HEK293 (cell line): ENCODE results near the gene RND2.
A peak's percentile ranks its signal among the peaks of the same experiment; 100 is the strongest.

Experiments used
- CTCF ChIA-PET: fragments of 350-600 bp; formaldehyde crosslinking; extraction: SDS; loops from one replicate; lab custom pipeline; 2021; ENCODE audit warnings: antibody characterized with exemption; lab: Yijun Ruan, JAX
- POLR2A ChIA-PET: fragments of 300-600 bp; formaldehyde crosslinking; extraction: SDS; loops from one replicate; lab custom pipeline; 2020; ENCODE audit warnings: antibody characterized with exemption, inconsistent platforms; lab: Yijun Ruan, JAX
- H3K27ac ChIP-seq: fragments of 200-500 bp; sonication (Bioruptor generic); 2 replicates; pipeline ENCODE4 v1.5.1; 2014; ENCODE audit warnings: low read depth, low read length, control low read depth, inconsistent platforms; ENCODE audit errors: extremely low read depth
- H3K36me3 ChIP-seq, 2 experiments: fragments of 200-500 bp in 1 of 2; sonication (Bioruptor generic) in 1 of 2; 1 replicate in 1 of 2; 2 replicates in 1 of 2; pipeline ENCODE4 v1.5.1; 2014 to 2017; ENCODE audit warnings: inconsistent platforms in 2 of 2, low read length in 2 of 2; ENCODE audit not compliant: control insufficient read depth in 2 of 2, insufficient read depth in 1 of 2
- H3K4me1 ChIP-seq: fragments of 200-500 bp; sonication (Bioruptor generic); 2 replicates; pipeline ENCODE4 v1.5.1; 2014; ENCODE audit warnings: mild to moderate bottlenecking, low read length, inconsistent platforms; ENCODE audit not compliant: control insufficient read depth, insufficient read depth
- H3K4me3 ChIP-seq: 2 replicates; pipeline ENCODE4 v1.5.1; 2011; ENCODE audit warnings: low read depth, mild to moderate bottlenecking, control low read depth, low read length, moderate library complexity
- H3K9me3 ChIP-seq: fragments of 200-500 bp; sonication (Bioruptor generic); 2 replicates; pipeline ENCODE4 v1.5.1; 2014; ENCODE audit warnings: low read depth, low read length, inconsistent platforms; ENCODE audit not compliant: control insufficient read depth, insufficient read depth
- GLIS2 ChIP-seq: fragments of 450-650 bp; formaldehyde crosslinking; IDR thresholded peaks from 2 replicates; pipeline ENCODE4 v1.5.1; 2016; ENCODE audit warnings: missing biosample characterization, missing genetic modification characterization
- KLF10 ChIP-seq: fragments of 450-650 bp; IDR thresholded peaks from 2 replicates; pipeline ENCODE4 v1.5.1; 2018; ENCODE audit warnings: missing biosample characterization, mild to moderate bottlenecking, missing genetic modification characterization
- ZBTB11 ChIP-seq: fragments of 450-650 bp; formaldehyde crosslinking; conservative IDR thresholded peaks from 2 replicates; pipeline ENCODE4 v1.5.1; 2016; ENCODE audit warnings: low read depth, missing biosample characterization, missing genetic modification characterization
- ZBTB7A ChIP-seq: fragments of 450-650 bp; formaldehyde crosslinking; IDR thresholded peaks from 2 replicates; pipeline ENCODE4 v1.5.1; 2016; ENCODE audit warnings: low read depth, missing biosample characterization, missing genetic modification characterization
- ZFHX2 ChIP-seq: fragments of 450-650 bp; formaldehyde crosslinking; conservative IDR thresholded peaks from 2 replicates; pipeline ENCODE4 v1.5.1; 2016; ENCODE audit warnings: missing biosample characterization, missing genetic modification characterization
- ZFP3 ChIP-seq: fragments of 450-650 bp; formaldehyde crosslinking; IDR thresholded peaks from 2 replicates; pipeline ENCODE4 v1.5.1; 2016; ENCODE audit warnings: low read depth, missing biosample characterization, missing genetic modification characterization
- ZNF274 ChIP-seq, 2 experiments: fragments of 200-500 bp in 1 of 2; fragments of 450-650 bp in 1 of 2; sonication (Bioruptor generic) in 1 of 2; formaldehyde crosslinking in 1 of 2; IDR thresholded peaks; 2 replicates each; pipeline versions ENCODE4 v1.5.1 to v1.6.1; 2014 to 2016; ENCODE audit warnings: borderline replicate concordance in 1 of 2, inconsistent platforms in 1 of 2, low read length in 1 of 2, missing biosample characterization in 1 of 2, missing genetic modification characterization in 1 of 2
- ZNF292 ChIP-seq: fragments of 450-650 bp; formaldehyde crosslinking; IDR thresholded peaks from 2 replicates; pipeline ENCODE4 v1.5.1; 2016; ENCODE audit warnings: low read depth, missing biosample characterization, missing genetic modification characterization, borderline replicate concordance
- ZNF391 ChIP-seq: fragments of 450-650 bp; formaldehyde crosslinking; IDR thresholded peaks from 2 replicates; pipeline ENCODE4 v1.5.1; 2016; ENCODE audit warnings: low read depth, missing biosample characterization, missing genetic modification characterization, borderline replicate concordance
- ZNF433 ChIP-seq: fragments of 450-650 bp; formaldehyde crosslinking; IDR thresholded peaks from 2 replicates; pipeline ENCODE4 v1.5.1; 2016; ENCODE audit warnings: missing biosample characterization, missing genetic modification characterization, low read depth
- ZNF510 ChIP-seq: fragments of 450-650 bp; formaldehyde crosslinking; IDR thresholded peaks from 2 replicates; pipeline ENCODE4 v1.5.1; 2018; ENCODE audit warnings: mild to moderate bottlenecking, missing genetic modification characterization, missing biosample characterization; ENCODE audit not compliant: insufficient replicate concordance
- ZNF600 ChIP-seq: fragments of 450-650 bp; formaldehyde crosslinking; IDR thresholded peaks from 2 replicates; pipeline ENCODE4 v1.5.1; 2016; ENCODE audit warnings: missing biosample characterization, missing genetic modification characterization
- ZNF654 ChIP-seq: fragments of 450-650 bp; formaldehyde crosslinking; IDR thresholded peaks from 2 replicates; pipeline ENCODE4 v1.5.1; 2016; ENCODE audit warnings: low read depth, missing biosample characterization, missing genetic modification characterization
- ZNF704 ChIP-seq: fragments of 450-650 bp; formaldehyde crosslinking; IDR thresholded peaks from 2 replicates; pipeline ENCODE4 v1.5.1; 2016; ENCODE audit warnings: missing biosample characterization, missing genetic modification characterization
- TF ChIP-seq, protein P1 (sequence below): fragments of 450-650 bp; formaldehyde crosslinking; IDR thresholded peaks from 2 replicates; pipeline ENCODE4 v1.5.1; 2016; ENCODE audit warnings: missing biosample characterization, missing genetic modification characterization
- TF ChIP-seq, protein P2 (sequence below): fragments of 450-650 bp; formaldehyde crosslinking; IDR thresholded peaks from 2 replicates; pipeline ENCODE4 v1.5.1; 2016; ENCODE audit warnings: missing biosample characterization, missing genetic modification characterization

The RND2 gene

DNA sequence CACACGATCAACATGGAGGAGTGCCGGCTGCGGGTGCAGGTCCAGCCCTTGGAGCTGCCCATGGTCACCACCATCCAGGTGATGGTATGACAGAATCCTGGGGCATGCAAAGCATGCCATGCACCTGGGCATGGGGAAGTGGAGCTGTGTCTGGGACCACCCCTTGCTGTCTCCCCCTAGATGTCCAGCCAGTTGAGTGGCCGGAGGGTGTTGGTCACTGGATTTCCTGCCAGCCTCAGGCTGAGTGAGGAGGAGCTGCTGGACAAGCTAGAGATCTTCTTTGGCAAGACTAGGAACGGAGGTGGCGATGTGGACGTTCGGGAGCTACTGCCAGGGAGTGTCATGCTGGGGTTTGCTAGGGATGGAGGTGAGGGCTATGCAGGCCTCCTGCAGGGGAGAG lies 11.7 kb upstream of the RND2 start:
- CTCF ChIA-PET, result interaction anchor here (0.6 to 0.7 kb wide), 2 partner anchors 170 to 198 kb away, joined by 3 read pairs; no protein-coding TSS in a partner anchor
- Histone ChIP-seq H3K4me1 (no peaks in the 10 kb centered on the region; the same call in 1 of the 2 replicates), H3K27ac (no peak overlapping the region)
- POLR2A ChIA-PET, result interaction anchor here (0.6 to 2.7 kb wide), 5 partner anchors 8 to 15 kb away, joined by 3 to 14 read pairs (median 6); partner anchors contain the start of genes RPL27 and VAT1
- TF ChIP-seq ZNF292 (tag by site-specific recombination), result no peak
- TF ChIP-seq ZNF704 (tag by site-specific recombination), result no peak
- TF ChIP-seq ZNF600, result peak; percentile 45; the same call in 1 of the 2 replicates
- TF ChIP-seq, protein P1, sequence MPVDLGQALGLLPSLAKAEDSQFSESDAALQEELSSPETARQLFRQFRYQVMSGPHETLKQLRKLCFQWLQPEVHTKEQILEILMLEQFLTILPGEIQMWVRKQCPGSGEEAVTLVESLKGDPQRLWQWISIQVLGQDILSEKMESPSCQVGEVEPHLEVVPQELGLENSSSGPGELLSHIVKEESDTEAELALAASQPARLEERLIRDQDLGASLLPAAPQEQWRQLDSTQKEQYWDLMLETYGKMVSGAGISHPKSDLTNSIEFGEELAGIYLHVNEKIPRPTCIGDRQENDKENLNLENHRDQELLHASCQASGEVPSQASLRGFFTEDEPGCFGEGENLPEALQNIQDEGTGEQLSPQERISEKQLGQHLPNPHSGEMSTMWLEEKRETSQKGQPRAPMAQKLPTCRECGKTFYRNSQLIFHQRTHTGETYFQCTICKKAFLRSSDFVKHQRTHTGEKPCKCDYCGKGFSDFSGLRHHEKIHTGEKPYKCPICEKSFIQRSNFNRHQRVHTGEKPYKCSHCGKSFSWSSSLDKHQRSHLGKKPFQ, result no peak
- TF ChIP-seq ZNF391 (tag by site-specific recombination), result no peak
- no peak for TF ChIP-seq ZFHX2
- no peak for TF ChIP-seq ZNF274 (IDR thresholded peaks at IDR 0.05; ENCODE audit: low read length)
- no peak for TF ChIP-seq ZNF274 (tag by site-specific recombination; IDR thresholded peaks at IDR 0.05; ENCODE audit: borderline replicate concordance)
- TF ChIP-seq ZNF510, result no peak
- TF ChIP-seq ZNF654 (tag by site-specific recombination), result no peak
- TF ChIP-seq, all 188 proteins: peak for 1
- Histone ChIP-seq H3K36me3 (peaks cover 0 to 48% of the 10 kb centered on the region in 2 experiments; a peak in 2 of 3 replicates), H3K4me3 (no peak overlapping the region), H3K9me3 (no peaks in the 10 kb centered on the region)

DNA sequence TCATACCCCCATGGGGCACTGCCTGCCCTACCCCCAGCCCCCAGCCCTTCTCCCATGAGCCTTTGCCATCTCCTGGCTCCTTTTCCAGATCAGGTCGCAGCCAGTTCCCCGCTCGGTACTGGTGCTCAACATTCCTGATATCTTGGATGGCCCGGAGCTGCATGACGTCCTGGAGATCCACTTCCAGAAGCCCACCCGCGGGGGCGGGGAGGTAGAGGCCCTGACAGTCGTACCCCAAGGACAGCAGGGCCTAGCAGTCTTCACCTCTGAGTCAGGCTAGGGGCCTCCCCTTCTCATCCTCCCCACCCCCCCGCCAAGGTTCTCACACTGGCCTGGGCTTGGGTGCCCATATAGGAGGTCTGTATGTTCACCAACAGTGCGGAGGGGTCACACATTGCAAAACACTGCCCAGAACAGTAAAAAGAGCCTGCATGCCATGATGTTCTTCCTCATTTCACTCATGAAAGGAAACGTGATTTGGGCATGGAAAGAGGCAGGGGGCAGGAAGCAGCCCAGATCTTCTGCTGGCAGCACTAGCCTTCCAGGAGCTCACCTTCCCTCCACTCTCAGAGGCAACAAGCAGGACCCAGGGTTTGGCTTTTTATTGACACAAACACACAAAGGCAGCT lies 10.9 kb upstream of the RND2 start:
- Histone ChIP-seq H3K36me3 (peaks cover 0 to 52% of the 10 kb centered on the region in 2 experiments; a peak in 2 of 3 replicates), H3K9me3 (no peaks in the 10 kb centered on the region), H3K27ac (no peak overlapping the region), H3K4me1 (peaks cover 5% of the 10 kb centered on the region), H3K4me3 (no peak overlapping the region)
- POLR2A ChIA-PET, result interaction anchor here (1.4 kb wide), 1 partner anchor 16 kb away, joined by 13 read pairs; the partner anchor contains the start of gene RPL27
- TF ChIP-seq, protein P2, sequence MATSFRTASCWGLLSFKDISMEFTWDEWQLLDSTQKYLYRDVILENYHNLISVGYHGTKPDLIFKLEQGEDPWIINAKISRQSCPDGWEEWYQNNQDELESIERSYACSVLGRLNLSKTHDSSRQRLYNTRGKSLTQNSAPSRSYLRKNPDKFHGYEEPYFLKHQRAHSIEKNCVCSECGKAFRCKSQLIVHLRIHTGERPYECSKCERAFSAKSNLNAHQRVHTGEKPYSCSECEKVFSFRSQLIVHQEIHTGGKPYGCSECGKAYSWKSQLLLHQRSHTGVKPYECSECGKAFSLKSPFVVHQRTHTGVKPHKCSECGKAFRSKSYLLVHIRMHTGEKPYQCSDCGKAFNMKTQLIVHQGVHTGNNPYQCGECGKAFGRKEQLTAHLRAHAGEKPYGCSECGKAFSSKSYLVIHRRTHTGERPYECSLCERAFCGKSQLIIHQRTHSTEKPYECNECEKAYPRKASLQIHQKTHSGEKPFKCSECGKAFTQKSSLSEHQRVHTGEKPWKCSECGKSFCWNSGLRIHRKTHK (tag by site-specific recombination), result no peak
- no peak for TF ChIP-seq ZNF433 (tag by site-specific recombination)
- no peak for TF ChIP-seq ZBTB7A (tag by site-specific recombination)
- TF ChIP-seq KLF10 (tag by site-specific recombination), result no peak
- TF ChIP-seq GLIS2 (tag by site-specific recombination), result 0 out of 2 replicates have a peak, but pooled peaks have one; percentile 26
- TF ChIP-seq ZBTB11 (tag by site-specific recombination), result no peak
- TF ChIP-seq ZFP3 (tag by site-specific recombination), result no peak
- CTCF ChIA-PET, result interaction anchor here (0.7 kb wide), 1 partner anchor 11 kb away, joined by 3 read pairs; no protein-coding TSS in a partner anchor
